Head of caudate nucleus (tissue), 42 donors: ENCODE data around the gene CPZ.
"Not testable (repeated sequence)": the region's sequence is repeated elsewhere in the genome, so short reads cannot be mapped to it uniquely, and the experiment has no call there.

Experiments
- DNase-seq, 42 donors: peaks; one replicate each; pipeline versions ENCODE4 v3.0.0 to v3.0.0-alpha.2; 2020 to 2021; ENCODE audit warnings: mixed read lengths in 7 of 42
- intact Hi-C: fragments of 100-400 bp; cut with DNase I; formaldehyde crosslinking; loops from one replicate; pipeline ENCODE4 v1.15.0; 2022

Gene CPZ

DNA sequence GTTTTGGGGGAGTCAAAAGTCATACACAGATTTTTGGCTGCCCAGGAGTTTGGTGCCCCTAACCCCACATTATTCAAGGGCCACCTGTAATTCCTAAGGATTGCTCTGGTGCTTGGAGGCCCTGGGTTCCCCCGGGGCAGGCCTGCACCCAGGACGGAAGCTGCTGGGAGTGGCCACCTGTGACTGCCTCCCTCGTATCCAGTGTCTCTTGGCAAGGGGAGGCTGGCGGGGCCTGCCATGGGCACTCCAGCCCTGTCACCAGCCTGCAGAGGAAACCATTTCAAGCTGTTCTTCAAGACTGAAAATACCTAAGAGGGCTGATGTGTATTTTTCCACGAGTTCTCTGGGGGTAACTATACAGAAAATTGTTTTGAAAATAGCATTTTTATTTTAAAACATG is 36.8 kb upstream of the CPZ start:
- intact Hi-C loops = no loop called here
- no peak for DNase-seq

DNA sequence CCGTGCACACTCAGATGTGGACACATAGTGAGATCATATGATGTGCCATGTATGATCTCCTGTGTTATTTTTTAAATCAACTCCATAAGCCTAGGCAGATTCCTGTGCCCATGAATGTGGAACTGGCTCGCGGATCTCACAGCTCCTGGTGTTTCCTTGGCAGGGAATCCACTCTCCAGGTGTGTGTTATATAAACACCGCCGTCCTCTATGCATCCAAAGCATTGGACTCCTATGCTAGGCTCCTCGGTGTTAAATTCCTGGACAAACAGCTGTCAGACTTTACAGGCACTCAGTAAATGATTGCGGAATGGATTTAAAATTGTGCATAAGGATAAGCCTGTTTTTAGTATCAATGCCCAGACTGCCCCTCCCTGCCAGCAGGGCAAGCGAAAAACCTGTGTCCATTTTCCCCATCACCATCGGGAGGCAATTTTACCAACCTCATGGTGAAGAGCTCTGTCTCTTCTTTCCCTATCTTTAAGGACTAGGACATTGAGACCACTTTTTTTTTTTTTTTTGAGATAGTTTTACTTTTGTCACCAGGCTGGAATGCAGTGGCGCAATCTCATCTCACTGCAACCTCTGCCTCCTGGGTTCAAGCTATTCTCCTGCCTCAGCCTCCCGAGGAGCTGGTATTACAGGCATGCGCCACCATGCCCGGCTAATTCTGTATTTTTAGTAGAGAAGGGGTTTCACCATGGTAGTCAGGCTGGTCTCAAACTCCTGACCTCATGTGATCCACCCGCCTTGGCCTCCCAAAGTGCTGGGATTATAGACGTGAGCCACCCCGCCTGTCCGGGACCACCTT is 36.0 kb upstream of the CPZ start:
- no peak for DNase-seq
- intact Hi-C loops = no loop called here

DNA sequence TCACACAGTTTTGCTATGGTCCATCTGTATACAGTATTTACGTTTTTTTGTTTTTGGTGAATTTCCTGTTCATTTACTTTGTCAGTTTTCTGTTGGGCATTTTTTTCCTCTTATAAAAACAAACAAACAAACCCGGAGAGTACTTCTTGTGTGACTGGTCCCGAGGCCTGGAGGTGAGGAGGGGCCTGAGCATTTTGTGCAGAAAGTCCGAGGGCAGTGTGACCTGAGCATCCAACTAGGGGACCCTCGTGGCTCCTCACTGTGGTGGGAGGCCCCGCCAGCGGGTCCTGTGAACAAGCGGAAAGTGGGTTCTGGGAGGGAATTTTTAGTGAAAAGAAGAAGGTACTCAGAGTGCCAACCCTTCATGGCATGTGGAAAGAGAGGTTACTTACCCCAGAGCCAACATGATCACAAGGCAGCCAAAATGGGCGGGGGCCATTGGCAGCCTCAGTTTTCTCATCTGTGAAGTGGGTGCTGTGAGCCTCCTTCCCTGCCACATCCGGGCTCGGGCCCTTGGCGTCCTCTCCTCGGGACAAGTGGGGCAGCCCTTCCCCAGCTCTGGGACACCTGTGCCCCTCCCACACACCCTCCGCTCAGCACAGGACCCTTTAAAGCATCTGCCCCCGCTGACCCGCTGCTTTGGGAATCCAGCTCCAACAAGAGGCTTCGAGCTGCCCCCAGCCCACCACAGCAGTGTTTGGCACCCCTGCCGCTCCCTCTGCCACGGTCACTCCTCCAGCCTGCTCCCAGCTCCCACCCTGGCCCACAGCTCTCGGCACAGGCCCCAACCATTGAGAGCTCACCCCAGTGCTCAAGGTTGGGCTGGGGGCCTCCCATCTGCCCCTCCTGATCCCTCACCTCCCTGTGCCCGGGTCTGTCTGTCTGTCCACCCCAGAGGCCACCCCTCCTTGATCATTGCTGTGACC is 35.2 kb upstream of the CPZ start:
- intact Hi-C loops = no loop called here
- DNase-seq = no peak

DNA sequence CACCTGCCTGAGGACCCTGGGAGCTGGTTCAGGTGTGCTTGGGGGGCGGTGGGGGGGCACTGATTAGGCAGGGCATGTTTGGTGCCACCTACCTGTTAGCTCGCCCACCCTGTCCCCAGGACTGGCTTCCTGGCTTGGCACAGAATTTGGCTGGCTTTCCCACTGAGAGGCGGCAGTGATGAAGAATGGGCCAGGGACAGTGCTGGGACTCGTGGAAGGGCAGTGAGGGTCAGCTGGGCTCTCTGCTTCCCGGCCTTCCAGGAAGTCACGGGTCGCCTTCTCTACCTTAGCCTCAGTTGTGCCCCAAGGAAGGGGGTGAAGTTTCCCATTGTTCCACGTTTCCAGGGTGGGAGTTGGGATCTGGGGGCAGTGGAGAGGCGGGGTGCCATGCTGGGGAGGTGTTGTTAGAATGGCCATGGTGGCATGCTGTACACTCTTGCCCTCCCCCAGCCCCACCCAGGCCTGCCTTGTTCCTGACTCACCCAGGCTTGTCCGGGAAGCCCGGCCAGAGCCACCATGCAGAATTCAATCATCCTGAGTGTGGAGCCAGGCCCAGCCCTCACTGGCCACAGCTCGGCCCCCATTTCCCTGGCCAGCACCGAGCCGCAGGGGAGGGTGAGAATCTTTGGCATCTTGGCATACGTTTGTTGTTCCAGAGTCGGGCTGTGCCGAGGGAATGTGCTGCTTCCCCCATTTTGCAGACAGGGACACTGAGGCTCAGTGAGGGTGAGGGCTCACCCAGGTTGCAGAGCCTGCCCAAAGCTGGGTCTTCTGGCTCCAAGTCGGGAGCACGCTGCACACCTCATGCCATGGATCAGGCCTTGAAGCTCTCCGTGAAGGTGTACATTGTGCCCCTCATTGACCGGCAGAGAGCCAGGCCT is 34.2 kb upstream of the CPZ start:
- no peak for DNase-seq

DNA sequence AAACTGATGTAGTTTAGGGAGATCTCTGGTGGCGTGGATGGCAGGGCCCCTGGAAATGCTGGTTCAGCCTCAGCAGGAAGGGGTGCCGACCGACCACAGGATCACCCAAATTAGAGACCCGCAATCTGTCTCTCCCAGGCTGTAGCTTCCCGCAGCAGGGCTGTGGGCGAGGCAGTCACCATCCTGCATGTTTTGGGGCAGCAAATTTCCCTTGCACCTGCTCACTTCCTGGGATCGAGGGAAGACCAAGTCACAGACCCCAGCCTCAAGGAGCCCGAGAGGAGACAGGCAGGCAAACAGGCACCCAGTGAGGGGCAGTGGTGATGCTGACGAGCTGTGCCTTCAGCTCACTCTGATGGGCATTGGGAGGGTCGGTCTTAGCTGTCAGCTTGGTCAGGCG is 33.6 kb upstream of the CPZ start:
- DNase-seq = no peak
- intact Hi-C loops = no loop called here

More for the DNA sequence above, 34.2 kb upstream of the CPZ start:
- intact Hi-C loops = no loop called here

DNA sequence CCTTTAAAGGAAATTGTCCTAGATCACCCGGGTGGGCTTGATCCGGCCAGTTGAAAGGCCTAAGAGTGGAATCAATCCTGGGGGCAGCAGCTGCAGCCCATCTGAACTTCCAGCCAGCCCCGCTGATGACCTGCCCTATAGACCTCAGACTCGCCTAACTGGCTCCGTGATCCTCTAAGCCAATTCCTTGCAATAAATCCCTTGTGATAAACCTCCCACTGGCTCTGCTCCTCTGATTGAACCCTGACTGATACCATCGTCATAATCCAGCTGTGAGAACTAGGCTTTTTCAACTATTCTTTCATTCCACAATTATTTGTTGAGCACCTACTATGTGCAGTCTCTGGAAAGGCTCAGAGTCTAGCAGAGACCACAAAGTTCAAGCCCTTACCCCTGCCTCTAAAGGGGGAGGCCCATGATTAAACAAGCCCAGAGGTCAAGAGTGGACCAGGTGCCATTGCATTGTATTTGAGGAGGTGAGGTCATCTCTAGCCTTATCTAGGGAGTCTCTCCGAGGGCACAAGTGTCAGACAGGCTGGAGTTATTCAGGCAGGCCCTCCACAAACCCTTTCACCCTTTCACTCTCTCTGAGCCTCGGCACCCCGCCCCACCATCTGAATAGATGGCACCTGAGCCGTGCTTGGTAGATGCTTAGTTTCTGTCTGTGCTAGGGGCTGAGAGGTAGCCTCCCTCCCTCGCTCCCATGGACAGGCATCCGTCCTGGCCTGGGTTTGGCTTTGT is 32.9 kb upstream of the CPZ start:
- intact Hi-C loops = no loop called here
- no peak for DNase-seq

DNA sequence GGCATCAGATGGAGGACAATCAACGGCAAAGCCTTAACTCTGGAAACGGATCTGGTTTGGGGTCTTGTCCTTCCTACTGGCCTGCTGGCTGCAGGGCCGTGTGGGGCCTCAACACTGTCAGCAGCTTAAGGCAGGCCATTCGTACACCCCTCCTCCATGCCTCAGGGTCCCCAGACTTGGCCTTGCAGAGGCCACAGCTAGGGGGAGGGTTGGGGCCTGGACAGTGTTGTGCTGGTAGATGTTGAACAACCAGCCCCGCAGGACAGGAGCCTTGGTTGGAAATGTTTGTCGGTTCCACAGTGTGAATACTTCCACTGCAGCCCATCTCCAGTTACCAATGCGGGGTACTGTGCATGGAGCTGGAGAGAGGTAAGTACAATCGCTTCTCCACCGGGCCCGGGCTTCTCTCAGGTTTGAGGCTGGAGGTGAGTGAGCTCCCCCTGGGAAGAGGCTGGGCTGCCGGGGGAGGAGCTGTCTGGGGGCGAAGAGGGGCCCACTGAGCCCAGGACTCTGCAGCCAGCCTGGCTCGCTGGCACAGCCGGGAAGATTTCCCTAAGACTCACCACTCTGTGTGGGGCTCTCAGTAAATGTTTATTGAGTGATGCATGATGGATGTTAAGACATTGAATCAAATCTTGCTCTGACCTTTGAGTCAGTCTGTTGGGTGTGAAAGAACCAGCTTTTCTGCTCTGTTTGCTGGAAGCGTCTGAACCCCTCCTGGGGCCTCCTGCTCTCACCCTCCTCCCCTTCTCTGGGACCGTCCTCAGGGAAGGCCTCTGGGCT is 32.1 kb upstream of the CPZ start:
- no peak for DNase-seq
- intact Hi-C loops = no loop called here

DNA sequence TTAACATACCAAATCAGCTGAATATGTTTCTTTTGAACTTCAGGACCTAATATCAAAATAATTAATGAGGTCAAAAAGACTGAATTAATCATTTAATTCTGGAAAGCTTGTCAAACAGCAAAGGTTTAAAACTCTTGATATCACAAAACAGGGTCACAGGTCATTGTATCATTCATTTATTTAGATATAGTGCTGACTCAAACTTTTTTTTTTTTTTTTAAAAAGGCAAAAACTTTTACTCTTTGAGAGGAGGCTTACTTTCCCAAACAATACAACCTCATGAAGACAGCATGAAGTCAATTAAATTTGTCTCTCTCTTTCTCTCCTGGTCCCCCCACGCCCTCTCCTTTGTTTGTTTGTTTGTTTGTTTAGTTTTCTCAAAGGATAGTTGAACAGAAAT is 28.0 kb upstream of the CPZ start:
- DNase-seq = no peak
- intact Hi-C loops = no loop called here

DNA sequence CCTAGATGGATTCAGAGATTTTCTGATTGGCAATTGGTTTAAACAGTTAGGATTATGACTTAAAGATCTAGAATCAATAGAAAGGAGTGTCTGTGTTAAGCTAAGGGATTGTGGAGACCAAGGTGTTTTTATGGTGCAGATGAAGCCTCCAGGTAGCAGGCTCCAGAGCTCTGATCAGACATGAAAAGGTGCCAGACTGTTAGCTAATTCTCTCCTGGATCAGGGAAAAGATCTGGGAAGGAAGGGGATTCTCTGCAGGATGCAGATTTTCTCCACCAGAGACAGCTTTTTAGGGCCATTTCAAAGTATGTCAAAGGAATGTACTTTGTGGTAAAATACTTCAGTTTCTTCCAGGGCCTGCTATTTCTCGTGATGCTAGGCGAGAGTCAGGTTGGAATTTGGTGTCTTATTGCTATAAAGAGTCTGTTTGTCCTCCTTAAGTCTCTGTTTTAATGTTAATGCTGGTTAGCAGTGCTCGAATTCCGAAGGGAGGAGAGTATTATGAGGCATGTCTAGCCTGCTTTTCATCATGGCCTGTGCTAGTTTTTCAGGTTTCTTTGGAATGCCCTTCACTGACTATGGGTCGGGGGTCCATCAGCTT is 24.4 kb upstream of the CPZ start:
- DNase-seq = no peak
- intact Hi-C loops = no loop called here

DNA sequence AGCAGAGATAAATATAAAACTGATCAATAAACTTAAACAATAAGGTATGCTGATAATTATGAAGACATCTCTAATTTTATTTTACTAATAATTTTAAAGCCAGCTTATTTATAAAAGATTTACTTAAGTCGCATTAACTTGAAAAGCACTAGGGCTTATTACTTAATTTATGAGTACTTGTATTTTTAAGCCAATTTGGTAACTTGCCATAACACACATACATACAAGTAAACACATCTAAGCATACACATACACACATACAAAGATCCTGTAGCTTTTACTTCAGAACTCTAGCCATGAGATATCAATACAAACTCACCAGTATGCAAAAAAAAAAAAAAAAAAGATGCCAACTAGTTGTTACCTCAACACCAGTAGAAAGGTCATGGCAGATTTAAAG is 22.4 kb upstream of the CPZ start:
- intact Hi-C loops = no loop called here
- DNase-seq = no peak

DNA sequence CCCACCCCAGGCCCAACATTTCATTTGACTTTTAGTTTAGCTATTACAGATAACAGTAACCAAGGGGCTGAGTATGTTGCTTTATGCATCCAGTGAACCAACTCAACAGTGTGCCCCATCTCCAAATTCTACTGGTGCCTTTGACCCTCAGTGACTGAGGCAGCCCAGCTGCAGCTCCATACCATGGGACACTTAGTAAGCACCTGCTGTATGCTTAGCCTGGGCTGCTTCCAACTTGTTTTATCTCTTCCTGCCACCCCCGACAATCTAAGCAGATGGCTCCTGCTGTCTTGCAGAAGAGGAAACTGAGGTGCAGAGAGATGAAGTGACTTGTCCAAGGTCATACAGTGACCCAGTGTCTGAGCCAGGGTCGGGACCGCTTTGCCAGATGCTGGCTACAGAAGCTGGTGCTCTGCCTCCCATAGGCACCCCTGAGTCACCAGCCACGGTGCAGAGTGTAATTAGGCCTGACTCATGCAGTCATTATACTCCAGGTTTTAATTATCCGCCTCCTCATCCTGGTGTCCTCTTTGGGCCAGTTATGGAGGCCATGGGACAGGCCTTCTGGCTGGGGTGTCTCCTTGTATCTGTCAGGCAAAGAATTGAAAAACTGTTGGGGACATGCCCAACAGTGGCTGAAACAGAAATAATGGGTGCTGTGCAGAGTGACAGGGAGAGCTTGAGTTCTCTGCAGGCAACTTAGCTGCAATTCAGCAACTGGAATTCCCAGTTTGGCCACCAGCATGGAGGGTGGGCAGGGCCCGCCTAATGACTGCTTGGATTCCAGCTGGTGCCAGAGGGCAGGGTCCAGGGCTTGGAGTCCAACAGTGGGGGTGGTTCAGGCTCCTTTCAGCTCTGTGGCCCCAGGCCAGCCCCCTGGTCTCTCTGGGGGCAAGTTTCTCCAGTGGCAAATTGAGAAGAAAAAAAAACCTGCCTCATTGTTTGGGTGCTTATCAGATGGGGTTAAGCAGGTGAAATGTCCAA is 20.6 kb upstream of the CPZ start:
- no peak for DNase-seq
- intact Hi-C loops = no loop called here

DNA sequence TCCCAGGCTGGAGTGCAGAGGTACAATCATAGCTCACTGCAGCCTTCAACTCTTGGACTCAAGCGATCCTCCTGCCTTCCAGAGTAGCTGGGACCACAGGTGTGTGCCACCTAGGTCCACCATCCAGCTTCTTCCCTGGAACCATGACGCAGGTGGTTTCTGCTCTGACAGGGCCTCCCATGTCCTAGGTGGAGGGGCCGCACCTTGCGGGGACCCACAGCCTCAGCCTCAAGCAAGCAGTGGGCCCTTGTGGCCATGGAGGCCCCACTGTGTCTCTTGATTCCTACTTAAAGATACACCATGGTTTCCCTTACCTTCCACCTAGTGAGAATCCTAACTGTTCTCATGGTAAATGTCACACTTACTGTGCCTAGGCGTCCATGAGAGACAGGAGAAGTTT is 19.3 kb upstream of the CPZ start:
- no peak for DNase-seq
- intact Hi-C loops = no loop called here

DNA sequence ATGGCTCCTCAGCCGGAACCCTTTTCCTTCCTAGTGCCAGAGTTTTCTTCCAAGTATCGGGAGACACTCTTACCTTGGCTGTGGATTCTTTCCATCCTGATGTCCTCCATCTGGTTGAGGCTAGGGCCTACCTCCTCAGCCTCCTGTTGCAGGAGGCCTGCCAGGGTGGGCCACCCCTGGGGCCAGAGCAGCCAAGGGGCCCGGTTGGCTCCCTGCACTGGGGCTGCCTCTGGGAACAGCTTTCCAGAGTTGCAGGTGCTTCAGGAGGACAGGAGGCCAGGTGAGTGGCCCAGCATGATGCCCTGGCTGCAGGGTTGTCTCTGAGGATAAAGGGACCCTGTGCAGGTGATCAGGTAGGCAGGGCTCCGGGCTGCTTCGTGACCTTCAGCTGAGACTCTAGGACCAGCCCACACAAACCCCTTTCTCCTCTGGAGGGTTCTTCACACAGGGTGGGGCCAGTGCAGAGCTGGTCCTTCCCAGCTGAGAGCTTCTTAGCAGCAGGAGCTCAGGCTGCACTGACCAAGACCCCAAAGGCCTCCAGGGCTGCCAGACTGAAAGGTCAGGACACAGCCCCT is 17.7 kb upstream of the CPZ start:
- intact Hi-C loops = no loop called here
- DNase-seq = no peak

DNA sequence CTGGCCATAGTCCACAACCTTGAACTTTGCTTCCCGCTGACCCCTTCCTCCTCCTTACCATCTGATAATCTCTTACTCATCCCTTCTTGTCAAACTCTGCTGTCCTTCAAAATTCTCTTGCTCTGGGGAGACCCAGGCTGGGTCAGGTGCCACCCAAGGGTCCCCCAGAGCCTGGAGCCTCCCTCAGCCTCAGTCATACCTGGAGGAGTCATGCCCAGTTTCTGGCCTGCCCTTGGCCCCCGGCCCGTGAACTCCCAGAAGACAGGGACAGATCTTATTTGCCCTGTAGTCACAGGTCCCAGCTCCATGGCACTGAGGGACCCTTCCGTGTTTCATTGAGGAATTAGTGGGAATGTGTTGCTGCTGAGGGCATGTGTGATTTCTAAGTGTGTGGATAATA is 17.1 kb upstream of the CPZ start:
- no peak for DNase-seq
- intact Hi-C loops = no loop called here

DNA sequence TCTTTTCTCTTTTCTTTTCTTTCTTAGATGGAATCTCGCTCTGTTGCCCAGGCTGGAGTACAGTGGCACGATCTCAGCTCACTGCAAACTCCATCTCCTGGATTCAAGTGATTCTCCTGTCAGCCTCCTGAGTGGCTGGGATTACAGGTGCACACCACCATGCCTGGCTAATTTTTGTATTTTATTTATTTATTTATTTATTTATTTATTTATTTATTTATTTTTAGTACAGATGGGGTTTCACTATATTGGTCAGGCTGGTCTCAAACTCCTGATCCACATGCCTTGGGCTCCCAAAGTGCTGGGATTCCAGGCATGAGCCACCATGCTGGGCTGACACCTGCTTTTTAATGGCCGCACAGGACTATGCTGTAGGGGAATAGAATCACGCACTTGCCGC is 16.0 kb upstream of the CPZ start:
- DNase-seq, intact Hi-C loops: not testable (repeated sequence)

DNA sequence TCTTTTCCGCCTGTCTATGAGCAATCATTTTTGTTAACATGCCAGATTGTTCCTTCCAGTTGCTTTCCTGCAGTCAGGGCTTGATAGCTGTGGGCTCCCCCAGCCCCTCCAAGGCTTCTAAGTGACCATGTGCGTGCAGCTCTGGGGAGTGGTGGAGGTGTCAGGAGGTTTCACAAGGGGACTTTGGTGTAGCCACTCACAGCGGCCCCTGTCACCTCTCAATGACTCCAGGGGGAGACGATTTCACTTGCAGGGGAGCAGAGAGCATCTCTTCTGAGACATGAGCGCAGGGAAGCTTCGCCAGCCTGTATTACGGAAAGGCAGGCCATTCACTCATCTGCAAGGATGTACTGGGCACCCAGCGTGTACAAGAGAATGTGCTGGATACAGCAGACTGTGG is 15.5 kb upstream of the CPZ start:
- intact Hi-C loops = no loop called here
- DNase-seq = no peak
